ENCODE results near the gene RAPH1. TPM values are rescaled to one million over a fixed set of nuclear protein-coding genes. Genes with fewer than 3 reads are reported as not detected.

RAPH1 gene
- total RNA-seq, 1 experiment from 2014 or later: 114 TPM

DNA sequence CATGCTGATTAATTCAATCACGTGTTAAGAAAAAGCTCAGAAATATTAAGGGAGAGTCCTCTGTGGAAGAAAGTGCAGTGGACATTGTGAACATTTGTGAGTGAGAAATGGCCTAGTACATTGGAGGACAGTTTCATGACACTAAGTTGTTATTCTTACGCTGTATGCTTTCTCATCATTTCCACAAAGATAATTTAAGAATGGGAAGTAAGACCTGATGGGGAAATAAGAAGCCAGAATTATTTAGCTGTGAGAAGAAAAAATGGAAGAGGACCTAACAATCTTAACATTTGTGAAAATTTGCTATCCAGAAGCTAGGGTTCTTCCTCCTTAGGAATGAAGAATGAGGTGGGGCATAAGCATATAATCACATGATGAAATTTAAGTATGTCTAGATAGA, 15.2 kb upstream of the RAPH1 start:
- ChIA-PET CTCF (no interaction called here), POLR2A (no interaction called here)
- no peaks in the 10 kb centered on the region for H3K27me3 Mint-ChIP-seq (ENCODE audit: insufficient read depth, unreplicated experiment)

DNA sequence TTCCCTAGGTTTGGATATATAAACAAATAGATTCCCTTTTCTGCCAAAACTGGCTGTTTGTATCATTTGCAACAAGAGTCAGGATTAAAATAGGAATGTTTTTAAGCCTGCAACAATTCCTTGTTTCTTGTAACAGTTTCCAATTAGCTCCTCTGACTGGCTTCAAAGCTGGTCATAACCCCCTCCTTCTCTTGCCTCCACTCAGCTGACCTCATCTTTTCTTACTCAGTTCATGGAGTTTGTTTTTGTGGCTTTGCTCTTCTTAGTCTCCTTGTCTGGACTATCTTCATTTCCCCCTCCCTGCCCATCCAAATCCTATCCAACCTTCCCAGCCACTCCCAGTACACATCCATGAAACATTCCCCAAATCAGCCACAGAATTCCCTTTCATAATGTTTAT, 14.3 kb upstream of the RAPH1 start:
- Histone ChIP-seq H3K36me3 (ENCODE audit: control insufficient read depth, insufficient read depth, low read length) (no peaks in the 10 kb centered on the region), H3K27me3 (replicated peaks; ENCODE audit: control insufficient read depth, insufficient read depth, low read length) (no peaks in the 10 kb centered on the region), H3K9me3 (no peaks in the 10 kb centered on the region), H3K4me3 (ENCODE audit: low read depth, low read length) (no peak overlapping the region), H3K4me1 (peaks cover 29% of the 10 kb centered on the region)
- BruUV-seq (replicated peaks): no TSS peak
- peaks cover 4% of the 10 kb centered on the region for H3K9me3 Mint-ChIP-seq (ENCODE audit: unreplicated experiment)
- no peak overlapping the region for H3K27ac Mint-ChIP-seq (ENCODE audit: unreplicated experiment)
- ChIA-PET POLR2A (no interaction called here), CTCF (no interaction called here)
- H3K4me3 Mint-ChIP-seq (ENCODE audit: unreplicated experiment): no peak overlapping the region
- peaks cover 24% of the 10 kb centered on the region for H3K4me1 Mint-ChIP-seq (ENCODE audit: low read depth, unreplicated experiment)
- intact Hi-C loops (cut with micrococcal nuclease; ENCODE audit: unreplicated experiment): no loop called here
- TF ChIP-seq, protein P1, sequence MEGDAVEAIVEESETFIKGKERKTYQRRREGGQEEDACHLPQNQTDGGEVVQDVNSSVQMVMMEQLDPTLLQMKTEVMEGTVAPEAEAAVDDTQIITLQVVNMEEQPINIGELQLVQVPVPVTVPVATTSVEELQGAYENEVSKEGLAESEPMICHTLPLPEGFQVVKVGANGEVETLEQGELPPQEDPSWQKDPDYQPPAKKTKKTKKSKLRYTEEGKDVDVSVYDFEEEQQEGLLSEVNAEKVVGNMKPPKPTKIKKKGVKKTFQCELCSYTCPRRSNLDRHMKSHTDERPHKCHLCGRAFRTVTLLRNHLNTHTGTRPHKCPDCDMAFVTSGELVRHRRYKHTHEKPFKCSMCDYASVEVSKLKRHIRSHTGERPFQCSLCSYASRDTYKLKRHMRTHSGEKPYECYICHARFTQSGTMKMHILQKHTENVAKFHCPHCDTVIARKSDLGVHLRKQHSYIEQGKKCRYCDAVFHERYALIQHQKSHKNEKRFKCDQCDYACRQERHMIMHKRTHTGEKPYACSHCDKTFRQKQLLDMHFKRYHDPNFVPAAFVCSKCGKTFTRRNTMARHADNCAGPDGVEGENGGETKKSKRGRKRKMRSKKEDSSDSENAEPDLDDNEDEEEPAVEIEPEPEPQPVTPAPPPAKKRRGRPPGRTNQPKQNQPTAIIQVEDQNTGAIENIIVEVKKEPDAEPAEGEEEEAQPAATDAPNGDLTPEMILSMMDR (IDR thresholded peaks at IDR 0.05; ENCODE audit: insufficient read depth in 1 of 2, low read depth in 1 of 2, low read length in 1 of 2, severe bottlenecking in 1 of 2, unreplicated experiment in 1 of 2): no peak
- no peak for DNase-seq
- no peaks in the 10 kb centered on the region for H3K27me3 Mint-ChIP-seq (ENCODE audit: insufficient read depth, unreplicated experiment)
- H3K36me3 Mint-ChIP-seq (ENCODE audit: insufficient read depth, unreplicated experiment): no peaks in the 10 kb centered on the region

More for the DNA sequence above, 15.2 kb upstream of the RAPH1 start:
- Mint-ChIP-seq H3K9me3 (ENCODE audit: unreplicated experiment) (peaks cover 7% of the 10 kb centered on the region), H3K27ac (ENCODE audit: unreplicated experiment) (peak overlapping the region; percentile 26), H3K4me3 (ENCODE audit: unreplicated experiment) (no peak overlapping the region), H3K4me1 (ENCODE audit: low read depth, unreplicated experiment) (peaks cover 22% of the 10 kb centered on the region), H3K36me3 (ENCODE audit: insufficient read depth, unreplicated experiment) (no peaks in the 10 kb centered on the region)
- Histone ChIP-seq H3K9me3 (no peaks in the 10 kb centered on the region), H3K4me3 (ENCODE audit: low read depth, low read length) (no peak overlapping the region), H3K27me3 (replicated peaks; ENCODE audit: control insufficient read depth, insufficient read depth, low read length) (no peaks in the 10 kb centered on the region), H3K36me3 (ENCODE audit: control insufficient read depth, insufficient read depth, low read length) (no peaks in the 10 kb centered on the region), H3K4me1 (peaks cover 26% of the 10 kb centered on the region)
- intact Hi-C loops (cut with micrococcal nuclease; ENCODE audit: unreplicated experiment): loop anchor here (5.0 kb wide), 1 partner anchor 232 kb away; no protein-coding TSS in a partner anchor
- TF ChIP-seq, protein P1 (IDR thresholded peaks at IDR 0.05; ENCODE audit: insufficient read depth in 1 of 2, low read depth in 1 of 2, low read length in 1 of 2, severe bottlenecking in 1 of 2, unreplicated experiment in 1 of 2): no peak
- DNase-seq: no peak
- BruUV-seq (replicated peaks): no TSS peak

DNA sequence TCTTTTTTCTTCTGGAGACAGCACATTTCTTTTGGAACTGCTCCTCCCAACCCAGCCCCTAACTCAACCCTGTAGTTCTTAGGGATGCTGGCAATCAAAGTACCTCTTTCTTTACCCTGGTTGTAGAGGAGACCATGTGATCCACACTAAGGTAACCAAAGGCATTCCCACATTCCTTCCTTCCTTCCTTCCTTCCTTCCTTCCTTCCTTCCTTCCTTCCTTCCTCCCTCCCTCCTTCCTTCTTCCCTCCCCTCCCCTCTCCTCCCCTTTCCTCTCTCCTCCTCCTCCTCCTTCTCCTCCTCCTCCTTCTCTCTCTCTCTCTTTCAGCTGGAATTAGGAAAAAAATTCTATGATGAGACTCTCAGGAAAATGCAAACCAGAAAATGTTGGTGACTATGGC, 13.8 kb upstream of the RAPH1 start:
- H3K27me3 Mint-ChIP-seq (ENCODE audit: insufficient read depth, unreplicated experiment): no peaks in the 10 kb centered on the region
- H3K9me3 Mint-ChIP-seq (ENCODE audit: unreplicated experiment): no peaks in the 10 kb centered on the region
- H3K36me3 Mint-ChIP-seq (ENCODE audit: insufficient read depth, unreplicated experiment): no peaks in the 10 kb centered on the region
- no peaks in the 10 kb centered on the region for H3K27me3 ChIP-seq (replicated peaks; ENCODE audit: control insufficient read depth, insufficient read depth, low read length)
- H3K4me3 ChIP-seq (ENCODE audit: low read depth, low read length): no peak overlapping the region
- BruUV-seq (replicated peaks): no TSS peak
- H3K4me3 Mint-ChIP-seq (ENCODE audit: unreplicated experiment): no peak overlapping the region
- TF ChIP-seq, protein P1 (IDR thresholded peaks at IDR 0.05; ENCODE audit: insufficient read depth in 1 of 2, low read depth in 1 of 2, low read length in 1 of 2, severe bottlenecking in 1 of 2, unreplicated experiment in 1 of 2): no peak
- no peaks in the 10 kb centered on the region for H3K36me3 ChIP-seq (ENCODE audit: control insufficient read depth, insufficient read depth, low read length)
- ChIA-PET CTCF (no interaction called here), POLR2A (no interaction called here)
- H3K4me1 ChIP-seq: peaks cover 34% of the 10 kb centered on the region
- intact Hi-C loops (cut with micrococcal nuclease; ENCODE audit: unreplicated experiment): no loop called here
- H3K4me1 Mint-ChIP-seq (ENCODE audit: low read depth, unreplicated experiment): peaks cover 23% of the 10 kb centered on the region
- no peaks in the 10 kb centered on the region for H3K9me3 ChIP-seq
- no peak overlapping the region for H3K27ac Mint-ChIP-seq (ENCODE audit: unreplicated experiment)
- DNase-seq: no peak

Data from Caco-2 (cell line).